Measurements from ENCODE around the gene SLC46A3.
"Not testable (repeated sequence)": the region's sequence is repeated elsewhere in the genome, so short reads cannot be mapped to it uniquely, and the experiment has no call there.

Gene SLC46A3

DNA sequence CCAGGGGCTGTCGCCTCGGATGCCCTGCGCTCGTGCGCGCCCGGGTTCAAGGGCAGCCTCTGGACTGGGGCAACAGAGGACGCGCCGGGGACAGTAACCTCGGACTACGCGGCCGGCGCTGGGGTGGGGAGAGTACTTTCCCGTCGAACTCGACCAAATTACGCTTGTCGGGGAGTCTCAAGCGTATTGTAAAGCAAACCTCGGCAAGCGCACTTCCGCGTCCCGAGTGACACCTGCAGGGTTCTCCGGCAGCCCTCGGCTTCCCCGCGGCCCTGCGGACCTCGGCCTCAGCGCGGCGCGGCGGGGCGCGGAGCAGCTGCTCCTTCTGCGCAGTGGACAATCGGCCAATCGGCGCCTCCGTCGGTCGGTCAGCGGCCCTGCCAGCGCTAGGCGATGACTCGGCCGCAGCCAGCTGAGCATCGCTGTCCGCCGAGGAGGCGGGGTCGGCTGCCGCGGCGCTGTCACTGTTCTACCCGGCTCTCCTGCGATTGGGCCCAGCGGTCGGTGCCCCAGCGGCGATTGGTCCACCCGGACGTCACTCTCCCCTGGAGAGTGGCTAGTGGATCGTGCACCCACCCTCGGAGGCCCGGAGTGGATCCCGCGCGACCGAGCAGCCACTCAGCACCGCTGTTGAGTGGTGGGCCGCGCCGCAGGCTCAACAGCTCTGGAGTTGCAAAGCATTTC lies at the start of gene SLC46A3:
SLC46A3 (minus strand) TSS at position 428 of the 684 bp plus-strand sequence. CDS start 972 bp downstream, outside the sequence.
- peak; percentile 99 for DNase-seq

- no peak for DNase-seq
Observed at GRCh38 chr13:28763887-28764286, 45.1 kb upstream of the SLC46A3 start.

- DNase-seq: no peak
Observed at GRCh38 chr13:28761586-28761985, 42.8 kb upstream of the SLC46A3 start.

DNA sequence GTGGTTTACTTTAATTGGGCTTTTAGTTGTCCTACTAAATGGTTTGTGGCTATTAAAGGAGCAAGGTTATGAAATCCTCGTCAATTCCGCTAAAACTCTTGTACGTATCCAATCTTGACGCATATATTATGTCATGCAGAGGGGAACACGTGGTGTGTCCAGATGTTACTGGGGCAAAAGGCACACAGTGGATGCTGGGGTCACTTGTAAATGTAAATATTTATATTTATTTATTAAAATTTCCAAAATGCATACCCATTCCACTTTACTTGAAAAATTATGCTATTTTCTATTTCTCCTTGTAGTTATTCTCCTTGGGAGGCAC lies 36.7 kb upstream of the SLC46A3 start:
- no peak for DNase-seq

- peak; percentile 73 for DNase-seq
Observed at GRCh38 chr13:28754698-28755545, 36.2 kb upstream of the SLC46A3 start.

GRCh38 chr13:28753946-28754345 lies 35.2 kb upstream of the SLC46A3 start:
- peak; percentile 78 for DNase-seq

- peak; percentile 88 for DNase-seq
Observed at GRCh38 chr13:28753208-28753892, 34.6 kb upstream of the SLC46A3 start.

- DNase-seq: no peak
Observed at GRCh38 chr13:28751175-28751960, 32.6 kb upstream of the SLC46A3 start.

GRCh38 chr13:28750187-28751045 lies 31.6 kb upstream of the SLC46A3 start:
- no peak for DNase-seq

- no peak for DNase-seq
Observed at GRCh38 chr13:28747851-28748250, 29.1 kb upstream of the SLC46A3 start.

GRCh38 chr13:28746287-28746612 lies 27.5 kb upstream of the SLC46A3 start:
- DNase-seq: no peak

- no peak for DNase-seq
Observed at GRCh38 chr13:28744656-28745055, 25.9 kb upstream of the SLC46A3 start.

GRCh38 chr13:28744091-28744536 lies 25.3 kb upstream of the SLC46A3 start:
- DNase-seq: peak; percentile 76

DNA sequence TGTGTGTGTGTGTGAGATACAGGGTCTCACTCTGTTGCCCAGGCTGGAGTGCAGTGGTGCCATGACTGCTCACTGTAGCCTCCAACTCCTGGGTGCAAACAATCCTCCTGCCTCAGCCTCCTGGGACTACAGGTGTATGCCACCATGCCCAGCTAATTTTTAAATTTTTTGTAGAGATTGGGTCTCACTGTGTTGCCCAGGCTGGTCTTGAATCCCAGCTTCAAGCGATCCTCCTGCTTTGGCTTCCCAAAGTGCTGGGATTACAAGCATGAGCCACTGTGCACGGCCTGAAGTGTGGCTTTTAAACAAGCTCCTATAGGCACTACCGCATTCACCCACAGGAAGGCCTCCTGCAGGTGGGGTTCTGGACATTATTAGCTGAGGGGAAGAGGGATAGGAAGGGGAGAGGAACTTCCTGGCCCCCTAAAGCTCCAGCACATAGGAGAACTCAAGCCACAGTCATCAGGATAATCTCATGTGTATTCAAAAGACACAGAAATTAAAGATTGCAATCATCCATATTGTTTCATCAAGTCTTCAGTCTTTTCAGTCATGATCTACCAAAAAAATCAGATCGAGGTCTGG lies 24.8 kb upstream of the SLC46A3 start:
- DNase-seq: no peak

- no peak for DNase-seq
Observed at GRCh38 chr13:28743020-28743419, 24.2 kb upstream of the SLC46A3 start.

- DNase-seq: not testable (repeated sequence)
Observed at GRCh38 chr13:28742445-28742844, 23.7 kb upstream of the SLC46A3 start.

- DNase-seq: no peak
Observed at GRCh38 chr13:28741084-28741491, 22.3 kb upstream of the SLC46A3 start.

GRCh38 chr13:28739376-28739775 lies 20.6 kb upstream of the SLC46A3 start:
- DNase-seq: no peak

DNA sequence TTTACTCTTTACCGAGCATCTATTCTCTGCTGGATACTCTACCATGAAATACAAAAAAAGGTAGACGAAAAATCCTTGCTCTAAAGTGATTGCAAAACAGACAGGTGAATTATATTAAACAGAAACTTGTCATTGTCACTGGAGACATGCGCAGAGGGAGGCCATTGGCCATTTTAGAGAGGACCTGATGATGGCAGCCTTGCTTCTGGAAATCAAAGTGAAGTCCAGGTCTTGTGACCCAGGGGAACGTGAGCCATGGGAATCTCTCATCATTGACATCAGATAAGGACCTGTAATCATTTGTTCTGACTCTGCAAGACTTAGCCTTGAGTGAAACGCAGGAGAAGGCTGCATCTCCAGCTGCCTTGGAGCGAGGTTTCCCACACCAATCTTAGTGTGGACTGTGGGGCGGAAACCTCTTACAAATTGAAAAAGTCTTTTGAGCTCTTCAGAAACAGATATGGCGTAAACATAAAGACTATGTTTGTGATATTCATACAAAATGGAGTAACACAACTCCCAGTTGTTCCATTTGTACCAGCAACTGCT lies 16.8 kb upstream of the SLC46A3 start:
- no peak for DNase-seq

DNA sequence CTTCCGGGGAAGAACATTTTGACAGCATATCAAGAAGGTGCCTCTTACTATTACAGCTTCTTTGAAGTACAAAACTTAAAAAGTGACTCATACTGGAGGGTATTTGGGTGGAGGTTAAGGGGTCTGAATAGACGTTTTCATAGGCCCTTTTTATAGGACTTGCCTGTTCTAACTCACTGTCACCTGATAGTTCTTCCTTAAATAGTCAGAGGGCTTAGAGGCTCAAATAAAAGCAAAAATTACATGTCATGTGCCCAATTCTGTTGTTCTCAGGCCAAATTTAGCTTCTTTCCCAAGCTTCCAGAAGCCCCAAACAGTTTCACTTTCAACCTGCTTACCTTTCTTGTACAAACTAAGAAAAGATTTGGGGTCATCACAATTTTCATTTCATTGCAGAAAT lies 16.1 kb upstream of the SLC46A3 start:
- DNase-seq: no peak

DNA sequence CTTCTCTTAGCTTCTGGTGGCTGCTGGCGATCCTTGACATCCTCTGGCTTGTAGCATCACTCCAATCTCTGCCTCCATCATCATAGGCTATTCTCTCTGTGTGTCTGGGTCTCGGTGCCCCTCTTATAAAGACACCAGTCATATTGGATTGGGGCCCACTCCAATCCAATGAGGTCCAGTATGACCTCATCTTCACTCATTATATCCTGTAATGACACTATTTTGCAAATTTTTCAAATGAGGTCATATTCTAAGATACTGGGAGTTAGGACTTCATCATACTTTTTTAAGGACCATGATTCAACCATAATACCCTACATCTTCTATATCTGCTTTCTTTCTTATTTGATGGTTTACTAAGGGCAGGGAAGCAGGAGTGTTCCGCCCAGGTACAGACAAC lies 12.0 kb upstream of the SLC46A3 start:
- DNase-seq: no peak
